Activated CD4-positive, CD25-positive, alpha-beta regulatory T cell treated with anti-CD3 and anti-CD28 coated beads, Interleukin-2, amount 50 U/mL, for 72 hours (primary cell): ENCODE results near the gene MOV10L1.
"Not testable (repeated sequence)": the region's sequence is repeated elsewhere in the genome, so short reads cannot be mapped to it uniquely, and the experiment has no call there.

Experiments
- DNase-seq: peaks from one replicate; pipeline ENCODE4 v3.0.0; 2021

The MOV10L1 gene

GRCh38 chr22:50078761-50079160 lies 11.0 kb upstream of the MOV10L1 start:
- DNase-seq, result no peak

DNA sequence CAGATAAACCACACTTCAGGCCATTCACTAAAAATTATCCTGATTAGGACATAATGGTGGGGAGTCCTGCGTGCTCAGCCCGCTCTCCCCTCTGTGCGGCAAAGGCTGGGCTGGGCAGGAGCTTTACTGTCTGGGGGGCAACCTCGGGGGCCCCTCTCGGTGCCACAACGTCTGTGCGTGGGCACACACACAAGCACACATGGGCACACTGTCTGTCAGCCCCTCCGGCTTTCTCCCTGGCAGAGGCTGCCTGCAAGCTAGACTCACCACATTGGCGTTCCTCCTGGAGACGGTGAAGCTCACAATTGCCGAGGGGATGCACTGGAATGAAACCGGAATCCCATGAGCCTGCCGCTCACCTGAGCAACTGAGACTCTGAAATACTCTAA lies 9.7 kb upstream of the MOV10L1 start:
- DNase-seq, result no peak

DNA sequence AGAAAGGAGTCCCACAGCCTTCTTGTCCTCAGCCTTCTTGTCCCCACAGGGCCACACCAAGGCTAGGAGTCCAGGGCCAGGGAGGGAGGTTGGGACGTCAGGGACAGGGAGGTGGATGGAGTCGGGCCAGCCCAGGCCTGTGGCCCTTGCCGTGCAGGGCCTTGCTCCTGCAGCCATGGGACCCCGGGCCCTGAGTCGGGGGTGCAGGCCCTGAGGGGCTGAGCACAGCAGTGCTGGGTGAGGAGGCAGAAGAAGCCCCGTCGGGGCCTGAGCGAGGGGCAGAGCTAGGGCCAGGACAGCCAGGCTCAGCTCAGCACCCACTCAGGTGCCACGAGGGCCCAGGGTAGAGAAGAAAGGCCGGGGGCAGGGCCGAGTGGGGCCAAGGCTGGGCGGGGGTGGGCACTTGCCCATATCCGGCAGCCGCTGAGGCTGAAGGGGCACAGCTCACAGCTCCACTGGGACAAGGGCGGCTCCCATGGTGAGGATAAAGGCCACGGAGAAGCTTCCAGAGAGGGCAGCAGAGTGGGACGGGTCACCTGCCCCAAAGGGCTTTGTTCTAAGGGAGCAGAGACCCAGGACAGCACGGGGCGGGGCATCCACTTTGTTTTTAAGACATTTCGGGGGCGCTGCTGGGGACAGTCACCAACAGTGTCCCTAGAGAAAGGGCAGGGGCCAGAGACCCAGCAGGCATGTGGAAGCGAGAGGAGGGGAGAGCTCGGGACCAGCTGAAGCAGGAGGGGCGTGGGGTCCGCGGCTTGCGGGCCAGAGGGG lies 8.2 kb upstream of the MOV10L1 start:
- no peak for DNase-seq

DNA sequence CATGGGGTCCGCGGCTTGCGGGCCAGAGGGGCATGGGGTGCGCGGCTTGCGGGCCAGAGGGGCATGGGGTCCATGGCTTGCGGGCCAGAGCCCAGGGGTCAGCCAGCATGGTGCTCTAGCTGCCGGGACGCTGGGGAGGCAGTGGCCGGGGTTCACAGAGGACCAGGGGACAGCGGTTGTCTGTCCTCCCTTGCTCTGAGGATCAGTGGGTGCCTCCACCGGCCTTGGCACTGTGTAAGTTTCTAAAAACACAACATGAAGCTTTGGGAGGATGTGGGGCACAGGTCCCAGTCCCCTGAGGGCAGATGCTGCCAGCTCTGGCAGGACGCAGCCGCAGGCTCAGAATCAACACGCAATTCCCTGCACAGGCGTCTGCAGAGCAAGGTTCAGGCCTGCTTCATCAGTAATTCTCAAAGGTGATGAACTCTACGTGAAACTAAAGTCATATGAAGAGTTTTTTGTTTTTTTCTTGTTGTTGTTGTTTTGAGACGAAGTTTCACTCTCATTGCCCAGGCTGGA lies 7.5 kb upstream of the MOV10L1 start:
- no peak for DNase-seq

- DNase-seq, result no peak
Observed at GRCh38 chr22:50082961-50083461, 6.8 kb upstream of the MOV10L1 start.

GRCh38 chr22:50083462-50084079 lies 6.2 kb upstream of the MOV10L1 start:
- no peak for DNase-seq

GRCh38 chr22:50084080-50084477 lies 5.7 kb upstream of the MOV10L1 start:
- DNase-seq, result no peak

DNA sequence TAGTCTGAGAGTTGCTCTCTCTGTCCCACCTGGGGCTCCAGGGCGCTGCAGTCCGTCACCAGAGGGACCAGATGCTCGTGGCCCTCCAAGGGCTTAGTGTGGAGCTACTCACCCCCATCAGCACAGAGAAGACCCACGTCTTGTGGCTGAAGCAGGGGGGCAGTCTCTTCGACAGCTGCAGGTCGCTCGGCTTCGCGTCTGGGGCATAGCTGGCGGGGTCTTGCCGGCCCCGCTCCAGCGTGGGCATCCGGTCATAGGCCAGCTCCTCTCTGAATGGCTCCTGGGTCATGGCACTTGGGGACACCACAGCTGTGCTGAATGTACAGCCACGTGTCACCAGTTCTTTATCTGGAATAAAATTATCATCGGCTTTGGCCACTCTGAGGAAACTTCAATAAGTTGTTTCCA lies 5.2 kb upstream of the MOV10L1 start:
- no peak for DNase-seq

GRCh38 chr22:50085211-50085972 lies 4.4 kb upstream of the MOV10L1 start, which contains the start of gene MLC1:
Gene MLC1 (minus strand): TSS chr22:50085426. CDS start chr22:50084902, 524 bp downstream.
- no peak for DNase-seq

DNA sequence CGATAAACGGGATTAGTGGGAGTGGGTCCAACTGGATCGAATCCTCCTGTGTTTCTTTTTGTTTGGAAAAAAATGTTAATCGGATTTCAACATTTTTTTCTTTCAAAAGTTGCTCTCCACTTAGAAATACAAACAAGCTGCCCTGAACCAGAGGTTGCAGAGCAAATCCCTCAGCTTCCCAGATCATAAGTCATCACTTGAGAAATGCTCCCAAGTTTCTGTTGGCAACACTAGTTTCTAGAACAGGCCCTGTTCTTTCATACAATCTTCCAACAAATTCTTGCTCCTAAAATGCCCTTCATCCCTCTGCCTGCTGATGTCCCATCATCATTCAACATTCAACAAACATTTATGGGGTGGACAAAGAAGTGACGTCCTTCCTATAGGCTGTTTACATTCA lies 3.3 kb upstream of the MOV10L1 start:
- DNase-seq, result no peak

- DNase-seq, result not testable (repeated sequence)
Observed at GRCh38 chr22:50086975-50087374, 2.8 kb upstream of the MOV10L1 start.

DNA sequence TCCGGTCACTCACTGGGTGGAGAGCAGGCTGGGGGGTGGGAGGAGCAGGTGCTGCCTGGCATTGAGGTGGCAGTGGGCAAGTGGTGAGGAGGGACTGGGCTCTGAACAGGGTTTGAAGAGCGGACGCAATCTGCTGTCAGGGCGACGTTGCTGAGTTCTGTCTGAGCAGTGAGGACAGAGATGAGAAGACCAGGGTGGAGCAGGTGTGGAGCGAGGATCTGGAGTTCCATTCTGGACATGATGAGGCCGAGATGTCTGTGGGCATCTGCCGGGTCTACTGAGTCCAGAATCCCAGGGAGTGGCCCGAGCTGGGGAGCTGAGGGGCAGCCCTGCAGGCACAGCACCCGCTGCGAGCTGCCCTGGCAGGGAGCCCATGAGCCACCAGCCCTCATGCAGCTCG lies 2.2 kb upstream of the MOV10L1 start:
- no peak for DNase-seq

DNA sequence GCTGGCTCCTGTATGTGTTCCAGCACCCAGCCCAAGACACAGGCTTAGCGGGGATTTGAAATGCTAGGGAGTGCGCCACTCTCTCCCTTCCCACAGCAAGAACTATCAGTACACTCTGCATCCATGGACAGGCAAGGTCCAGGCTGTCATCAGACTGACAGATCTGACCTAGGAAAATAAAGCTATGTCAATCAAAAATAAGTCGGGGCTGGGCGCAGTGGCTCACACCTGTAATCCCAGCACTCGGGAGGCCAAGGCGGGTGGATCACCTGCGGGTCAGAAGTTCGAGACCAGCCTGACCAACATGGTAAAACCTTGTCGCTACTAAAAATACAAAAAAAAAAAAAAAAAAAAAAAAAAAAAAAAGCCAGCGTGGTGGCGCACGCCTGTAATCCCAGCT lies 1.7 kb upstream of the MOV10L1 start:
- DNase-seq, result no peak

DNA sequence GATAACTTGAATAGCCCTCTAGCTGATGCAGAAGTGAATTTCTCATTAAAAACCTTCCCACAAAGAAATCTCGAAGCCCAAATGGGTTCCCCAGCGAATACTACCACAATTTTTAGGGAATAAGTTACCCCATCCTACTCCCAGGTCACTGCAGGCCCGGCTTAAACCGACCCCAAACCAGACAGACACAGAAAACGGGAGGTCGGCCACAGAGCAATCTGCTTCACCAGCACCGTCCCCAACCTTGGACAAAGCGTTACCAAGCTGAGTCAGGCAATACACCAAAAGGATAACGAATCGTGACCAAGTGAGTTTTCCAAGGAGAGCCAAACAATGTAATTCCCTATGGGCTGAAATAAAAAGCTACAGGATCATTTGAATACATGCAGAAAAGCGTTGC lies 575 bp upstream of the MOV10L1 start:
- DNase-seq, result no peak

GRCh38 chr22:50090412-50090714 lies 557 bp downstream of the MOV10L1 start:
- DNase-seq, result no peak

DNA sequence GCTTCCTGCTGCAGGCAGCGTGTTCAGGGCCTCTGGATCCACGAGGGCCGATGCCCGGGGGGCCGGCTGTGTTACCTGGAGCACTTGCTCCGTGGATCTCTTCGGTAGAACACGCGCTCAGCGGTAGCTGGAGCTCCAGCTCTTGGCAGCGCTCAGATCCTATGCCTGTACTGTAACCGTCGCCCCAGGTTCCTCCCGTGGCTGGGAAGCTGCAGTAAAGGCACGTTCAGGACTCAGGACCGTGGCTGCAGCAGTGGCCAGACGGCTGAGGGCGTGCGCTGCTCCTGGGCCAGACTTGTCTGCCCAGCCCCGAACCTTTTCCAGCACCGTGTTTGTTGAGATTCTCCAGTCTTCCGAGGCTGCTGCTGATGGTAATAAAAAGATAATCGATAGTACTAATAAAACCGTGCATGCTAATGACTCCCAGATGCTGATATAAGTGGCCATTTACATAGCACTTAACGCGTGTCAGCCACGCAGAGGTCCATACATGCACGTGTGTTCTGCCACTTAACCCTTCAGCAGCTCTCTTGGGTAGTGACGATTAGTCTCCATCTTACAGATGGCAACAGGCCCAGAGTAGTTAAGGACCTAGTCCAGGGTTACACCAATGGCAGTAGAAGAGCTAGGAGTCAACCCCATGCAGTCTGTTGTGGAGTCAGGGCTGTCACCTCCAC lies 1.4 kb downstream of the MOV10L1 start:
- no peak for DNase-seq

DNA sequence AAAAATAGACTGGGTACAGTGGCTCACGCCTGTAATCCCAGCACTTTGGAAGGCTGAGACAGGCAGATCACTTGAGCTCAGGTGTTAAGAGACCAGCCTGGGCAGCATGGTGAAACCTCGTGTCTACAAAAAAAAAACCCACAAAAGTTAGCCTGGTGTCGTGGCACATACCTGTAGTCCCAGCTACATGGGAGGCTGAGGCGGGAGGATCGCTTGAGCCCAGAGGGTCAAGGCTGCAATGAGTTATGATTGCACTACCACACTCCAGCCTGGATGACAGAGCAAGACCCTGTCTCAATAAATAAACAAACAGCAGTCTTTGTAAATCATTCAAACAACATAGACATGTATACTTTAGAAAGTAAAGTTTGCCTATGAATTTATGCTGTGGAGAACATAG lies 2.5 kb downstream of the MOV10L1 start:
- DNase-seq, result no peak

- no peak for DNase-seq
Observed at GRCh38 chr22:50098052-50098451, 8.2 kb downstream of the MOV10L1 start.

GRCh38 chr22:50101870-50102565 lies 12.2 kb downstream of the MOV10L1 start:
- no peak for DNase-seq

DNA sequence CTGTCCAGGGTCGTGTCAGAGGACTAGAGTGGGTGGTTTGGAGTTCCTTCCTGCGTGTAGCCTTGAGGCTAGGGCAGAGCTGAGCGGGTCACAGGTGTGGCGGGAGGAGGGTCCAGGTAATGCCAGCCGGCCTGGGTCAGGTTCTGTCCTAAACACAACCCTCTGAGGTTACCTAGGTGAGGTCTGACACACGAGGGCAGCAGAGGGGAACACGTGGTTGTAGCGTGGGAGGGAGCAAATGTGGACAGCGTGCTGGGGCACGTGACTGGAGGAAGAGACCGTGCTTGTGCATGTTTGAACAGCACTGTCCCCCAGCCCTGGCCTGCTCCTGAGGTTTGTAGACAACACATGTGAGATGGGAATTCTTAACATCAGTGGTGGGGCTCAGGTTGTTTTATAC lies 13.1 kb downstream of the MOV10L1 start:
- DNase-seq, result no peak

GRCh38 chr22:50104141-50104544 lies 14.3 kb downstream of the MOV10L1 start:
- no peak for DNase-seq
